OCI-LY3 (cell line): ENCODE measurements around the gene CILP2.

Experiments used
- EZH2phosphoT487 ChIP-seq: fragments of 200-600 bp; shearing (Covaris generic); IDR thresholded peaks from 2 replicates; pipeline ENCODE4 v1.6.1; 2018; ENCODE audit warnings: antibody characterized with exemption, mixed run types, low read depth
- TF ChIP-seq, protein P1 (sequence below): fragments of 200-600, 300-600 bp; sonication (generic); IDR thresholded peaks from 2 replicates; pipeline ENCODE4 v1.5.1; 2014; ENCODE audit warnings: antibody characterized with exemption, low read length, low read depth

DNA sequence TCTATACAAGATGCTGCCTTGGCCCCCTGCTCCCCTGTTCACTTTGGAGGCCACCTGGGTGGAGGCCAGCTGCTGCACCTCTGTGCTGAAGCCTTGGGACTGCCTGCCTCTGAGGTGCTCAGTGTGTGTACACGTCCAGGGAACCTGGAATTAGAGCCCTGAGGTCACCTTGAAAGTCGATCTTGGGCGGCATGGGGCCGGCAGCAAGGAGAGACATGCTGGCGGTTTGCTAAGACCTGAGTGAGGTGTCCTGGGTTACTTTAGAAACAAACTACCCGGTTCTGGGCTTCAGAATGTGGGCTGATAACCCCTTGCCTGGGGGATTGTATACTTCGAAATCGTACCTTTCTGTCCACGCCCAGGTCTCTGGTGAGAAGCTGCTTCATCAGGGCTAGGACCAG lies 48.3 kb upstream of the CILP2 start:
- TF ChIP-seq, protein P1, sequence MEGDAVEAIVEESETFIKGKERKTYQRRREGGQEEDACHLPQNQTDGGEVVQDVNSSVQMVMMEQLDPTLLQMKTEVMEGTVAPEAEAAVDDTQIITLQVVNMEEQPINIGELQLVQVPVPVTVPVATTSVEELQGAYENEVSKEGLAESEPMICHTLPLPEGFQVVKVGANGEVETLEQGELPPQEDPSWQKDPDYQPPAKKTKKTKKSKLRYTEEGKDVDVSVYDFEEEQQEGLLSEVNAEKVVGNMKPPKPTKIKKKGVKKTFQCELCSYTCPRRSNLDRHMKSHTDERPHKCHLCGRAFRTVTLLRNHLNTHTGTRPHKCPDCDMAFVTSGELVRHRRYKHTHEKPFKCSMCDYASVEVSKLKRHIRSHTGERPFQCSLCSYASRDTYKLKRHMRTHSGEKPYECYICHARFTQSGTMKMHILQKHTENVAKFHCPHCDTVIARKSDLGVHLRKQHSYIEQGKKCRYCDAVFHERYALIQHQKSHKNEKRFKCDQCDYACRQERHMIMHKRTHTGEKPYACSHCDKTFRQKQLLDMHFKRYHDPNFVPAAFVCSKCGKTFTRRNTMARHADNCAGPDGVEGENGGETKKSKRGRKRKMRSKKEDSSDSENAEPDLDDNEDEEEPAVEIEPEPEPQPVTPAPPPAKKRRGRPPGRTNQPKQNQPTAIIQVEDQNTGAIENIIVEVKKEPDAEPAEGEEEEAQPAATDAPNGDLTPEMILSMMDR: no peak
- no peak for TF ChIP-seq EZH2phosphoT487
